ENCODE results near the gene SHISAL1. TPM values are rescaled to one million over a fixed set of nuclear protein-coding genes. Genes with fewer than 3 reads are reported as not detected.

The SHISAL1 gene
- total RNA-seq, 2 donors from 2014 or later: 0.42 to 0.95 TPM

GRCh38 chr22:44293034-44293433, 19.7 kb downstream of the SHISAL1 start:
- peak overlapping the region; percentile 48 for H3K27ac Mint-ChIP-seq
- no peak for DNase-seq
- Histone ChIP-seq H3K36me3 (ENCODE audit: control insufficient read depth, insufficient read depth, low read length) (no peaks in the 10 kb centered on the region), H3K27me3 (ENCODE audit: control insufficient read depth, insufficient read depth, low read length, poor library complexity, severe bottlenecking) (no peaks in the 10 kb centered on the region), H3K27ac (ENCODE audit: low read depth, low read length) (no peak overlapping the region), H3K4me1 (ENCODE audit: control insufficient read depth, insufficient read depth, low read length) (no peaks in the 10 kb centered on the region), H3K4me3 (ENCODE audit: low read length) (no peak overlapping the region), H3K9ac (ENCODE audit: extremely low read depth, low read length, poor library complexity, severe bottlenecking) (no peak overlapping the region), H3K9me3 (ENCODE audit: control insufficient read depth, low read length) (peaks cover 11% of the 10 kb centered on the region)
- WGBS, 2 experiments (ENCODE audit: insufficient coverage in 1 of 2, insufficient read length in 1 of 2): 83 to 85% methylated on average over 12 of the region's 12 CpGs
- peaks cover 11% of the 10 kb centered on the region for H3K9me3 Mint-ChIP-seq
- peaks cover 3% of the 10 kb centered on the region for H3K36me3 Mint-ChIP-seq (ENCODE audit: low read depth)
- H3K27me3 Mint-ChIP-seq (ENCODE audit: insufficient read depth): no peaks in the 10 kb centered on the region
- no peak for TF ChIP-seq CTCF (conservative IDR thresholded peaks at IDR 0.05)
- H3K4me3 Mint-ChIP-seq: no peak overlapping the region
- peaks cover 17% of the 10 kb centered on the region for H3K4me1 Mint-ChIP-seq

GRCh38 chr22:44292521-44292920, 20.2 kb downstream of the SHISAL1 start:
- WGBS, 2 experiments (ENCODE audit: insufficient coverage in 1 of 2, insufficient read length in 1 of 2): 91 to 100% methylated on average over 3 to 10 of the region's 10 CpGs
- Histone ChIP-seq H3K27ac (ENCODE audit: low read depth, low read length) (no peak overlapping the region), H3K4me3 (ENCODE audit: low read length) (no peak overlapping the region), H3K27me3 (ENCODE audit: control insufficient read depth, insufficient read depth, low read length, poor library complexity, severe bottlenecking) (no peaks in the 10 kb centered on the region), H3K4me1 (ENCODE audit: control insufficient read depth, insufficient read depth, low read length) (no peaks in the 10 kb centered on the region), H3K9me3 (ENCODE audit: control insufficient read depth, low read length) (peaks cover 11% of the 10 kb centered on the region), H3K9ac (ENCODE audit: extremely low read depth, low read length, poor library complexity, severe bottlenecking) (no peak overlapping the region), H3K36me3 (ENCODE audit: control insufficient read depth, insufficient read depth, low read length) (no peaks in the 10 kb centered on the region)
- Mint-ChIP-seq H3K27ac (peak overlapping the region; percentile 48), H3K4me1 (peaks cover 17% of the 10 kb centered on the region), H3K9me3 (peaks cover 11% of the 10 kb centered on the region), H3K4me3 (no peak overlapping the region), H3K36me3 (ENCODE audit: low read depth) (peaks cover 3% of the 10 kb centered on the region), H3K27me3 (ENCODE audit: insufficient read depth) (no peaks in the 10 kb centered on the region)
- TF ChIP-seq CTCF (conservative IDR thresholded peaks at IDR 0.05): no peak
- DNase-seq: no peak

- Histone ChIP-seq H3K9ac (ENCODE audit: extremely low read depth, low read length, poor library complexity, severe bottlenecking) (no peak overlapping the region), H3K27me3 (ENCODE audit: control insufficient read depth, insufficient read depth, low read length, poor library complexity, severe bottlenecking) (no peaks in the 10 kb centered on the region), H3K4me1 (ENCODE audit: control insufficient read depth, insufficient read depth, low read length) (no peaks in the 10 kb centered on the region), H3K9me3 (ENCODE audit: control insufficient read depth, low read length) (peaks cover 11% of the 10 kb centered on the region), H3K4me3 (ENCODE audit: low read length) (no peak overlapping the region), H3K27ac (ENCODE audit: low read depth, low read length) (no peak overlapping the region), H3K36me3 (ENCODE audit: control insufficient read depth, insufficient read depth, low read length) (no peaks in the 10 kb centered on the region)
- no peak for TF ChIP-seq CTCF (conservative IDR thresholded peaks at IDR 0.05)
- H3K9me3 Mint-ChIP-seq: peaks cover 11% of the 10 kb centered on the region
- H3K27ac Mint-ChIP-seq: peak overlapping the region; percentile 17
- peak; percentile 89 for DNase-seq
- H3K4me1 Mint-ChIP-seq: peaks cover 17% of the 10 kb centered on the region
- H3K36me3 Mint-ChIP-seq (ENCODE audit: low read depth): peaks cover 3% of the 10 kb centered on the region
- 78 to 80% methylated on average over 10 to 21 of the region's 21 CpGs for WGBS, 2 experiments (ENCODE audit: insufficient coverage in 1 of 2, insufficient read length in 1 of 2)
- no peaks in the 10 kb centered on the region for H3K27me3 Mint-ChIP-seq (ENCODE audit: insufficient read depth)
- H3K4me3 Mint-ChIP-seq: no peak overlapping the region
Observed at GRCh38 chr22:44291674-44292360, 20.9 kb downstream of the SHISAL1 start.

Measured in endodermal cell (in vitro differentiated cells).